SK-N-SH treated with all-trans-retinoic acid at 6 μM for 48 hours (cell line): ENCODE results near the gene ERI2.

ENCODE experiments used
- ARNTL ChIP-seq: fragments of 450-650 bp; formaldehyde crosslinking; IDR thresholded peaks from 2 replicates; pipeline ENCODE4 v1.5.0; 2020; ENCODE audit warnings: low read depth, mild to moderate bottlenecking, moderate library complexity, borderline replicate concordance
- CREB5 ChIP-seq: fragments of 250-450 bp; sonication (Bioruptor Pico); IDR thresholded peaks from 2 replicates; pipeline ENCODE4 v1.5.1; 2020; ENCODE audit warnings: low read depth, mild to moderate bottlenecking, moderate library complexity
- CSRNP3 ChIP-seq: fragments of 250-450 bp; sonication (Bioruptor Pico); IDR thresholded peaks from 2 replicates; pipeline ENCODE4 v1.5.1; 2021; ENCODE audit warnings: mild to moderate bottlenecking, moderate library complexity
- ESRRG ChIP-seq: fragments of 250-450 bp; sonication (Bioruptor Pico); IDR thresholded peaks from 2 replicates; pipeline ENCODE4 v1.6.1; 2021; ENCODE audit warnings: mild to moderate bottlenecking
- GLIS3 ChIP-seq: fragments of 250-450 bp; sonication (Bioruptor Pico); IDR thresholded peaks from 2 replicates; pipeline ENCODE4 v1.5.0; 2020; ENCODE audit warnings: mild to moderate bottlenecking, moderate library complexity
- ISL1 ChIP-seq: fragments of 250-450 bp; sonication (Bioruptor Pico); IDR thresholded peaks from 2 replicates; pipeline ENCODE4 v2.1.2; 2022; ENCODE audit warnings: mild to moderate bottlenecking, moderate library complexity
- PATZ1 ChIP-seq: fragments of 250-450 bp; sonication (Bioruptor Pico); IDR thresholded peaks from 2 replicates; pipeline ENCODE4 v1.8.0; 2020; ENCODE audit warnings: mild to moderate bottlenecking, moderate library complexity, borderline replicate concordance
- RARB ChIP-seq: fragments of 250-450 bp; sonication (Bioruptor Pico); IDR thresholded peaks from 2 replicates; pipeline ENCODE4 v1.8.0; 2021; ENCODE audit warnings: mild to moderate bottlenecking, moderate library complexity
- TCF4 ChIP-seq: fragments of 250-450 bp; sonication (Bioruptor Pico); IDR thresholded peaks from 2 replicates; pipeline ENCODE4 v1.8.0; 2021; ENCODE audit warnings: mild to moderate bottlenecking, moderate library complexity, borderline replicate concordance
- ZC3H10 ChIP-seq: fragments of 250-450 bp; sonication (Bioruptor Pico); IDR thresholded peaks from 2 replicates; pipeline ENCODE4 v1.5.1; 2021; ENCODE audit warnings: mild to moderate bottlenecking, moderate library complexity
- ZFP30 ChIP-seq: fragments of 450-650 bp; formaldehyde crosslinking; IDR thresholded peaks from 2 replicates; pipeline ENCODE4 v1.5.0; 2022; ENCODE audit warnings: mild to moderate bottlenecking, moderate library complexity
- ZNF70 ChIP-seq: fragments of 450-650 bp; formaldehyde crosslinking; IDR thresholded peaks from 2 replicates; pipeline ENCODE4 v1.5.0; 2020; ENCODE audit warnings: mild to moderate bottlenecking, moderate library complexity
- ZNF8 ChIP-seq: fragments of 450-650 bp; formaldehyde crosslinking; IDR thresholded peaks from 2 replicates; pipeline ENCODE4 v1.5.0; 2020; ENCODE audit warnings: mild to moderate bottlenecking, moderate library complexity

- no peak for TF ChIP-seq GLIS3
- no peak for TF ChIP-seq ZNF8
- TF ChIP-seq ZFP30 (CRISPR knock-in tag): no peak
- no peak for TF ChIP-seq ZC3H10
- no peak for TF ChIP-seq RARB (CRISPR knock-in tag)
- no peak for TF ChIP-seq PATZ1 (CRISPR knock-in tag)
- TF ChIP-seq CREB5 (CRISPR knock-in tag): no peak
- no peak for TF ChIP-seq ESRRG (CRISPR knock-in tag)
- no peak for TF ChIP-seq CSRNP3
- TF ChIP-seq ISL1: no peak
- TF ChIP-seq ARNTL (CRISPR knock-in tag): no peak
- no peak for TF ChIP-seq ZNF70 (CRISPR knock-in tag)
- TF ChIP-seq TCF4 (CRISPR knock-in tag): no peak
Measured at GRCh38 chr16:20812510-20812909, 6.2 kb upstream of the ERI2 start.
